Prostate gland (tissue), 2 donors: ENCODE measurements around the gene ARMC7.

ENCODE experiments used
- CTCF ChIP-seq, 4 experiments: fragments of 200-600 bp in 2 of 4; fragments of 450-650 bp in 2 of 4; sonication (generic) in 2 of 4; IDR thresholded peaks; 1 replicate in 3 of 4; 2 replicates in 1 of 4; pipeline ENCODE4 v1.5.1; 2016 to 2019; ENCODE audit warnings: antibody characterized with exemption in 4 of 4, mild to moderate bottlenecking in 2 of 4, moderate library complexity in 2 of 4
- POLR2A ChIP-seq: fragments of 450-650 bp; IDR thresholded peaks from one replicate; pipeline ENCODE4 v1.6.1; 2016; ENCODE audit warnings: antibody characterized with exemption, mild to moderate bottlenecking

GRCh38 chr17:75088465-75089417, 21.0 kb upstream of the ARMC7 start:
- TF ChIP-seq CTCF (IDR thresholded peaks at IDR 0.05) (no peak), POLR2A (no peak)
